NCI-H1436 (cell line): ENCODE results near the gene COX6A1.

Experiments
- DNase-seq: peaks from one replicate; lab custom pipeline; 2025; lab: John Stamatoyannopoulos, UW

COX6A1 gene

DNA sequence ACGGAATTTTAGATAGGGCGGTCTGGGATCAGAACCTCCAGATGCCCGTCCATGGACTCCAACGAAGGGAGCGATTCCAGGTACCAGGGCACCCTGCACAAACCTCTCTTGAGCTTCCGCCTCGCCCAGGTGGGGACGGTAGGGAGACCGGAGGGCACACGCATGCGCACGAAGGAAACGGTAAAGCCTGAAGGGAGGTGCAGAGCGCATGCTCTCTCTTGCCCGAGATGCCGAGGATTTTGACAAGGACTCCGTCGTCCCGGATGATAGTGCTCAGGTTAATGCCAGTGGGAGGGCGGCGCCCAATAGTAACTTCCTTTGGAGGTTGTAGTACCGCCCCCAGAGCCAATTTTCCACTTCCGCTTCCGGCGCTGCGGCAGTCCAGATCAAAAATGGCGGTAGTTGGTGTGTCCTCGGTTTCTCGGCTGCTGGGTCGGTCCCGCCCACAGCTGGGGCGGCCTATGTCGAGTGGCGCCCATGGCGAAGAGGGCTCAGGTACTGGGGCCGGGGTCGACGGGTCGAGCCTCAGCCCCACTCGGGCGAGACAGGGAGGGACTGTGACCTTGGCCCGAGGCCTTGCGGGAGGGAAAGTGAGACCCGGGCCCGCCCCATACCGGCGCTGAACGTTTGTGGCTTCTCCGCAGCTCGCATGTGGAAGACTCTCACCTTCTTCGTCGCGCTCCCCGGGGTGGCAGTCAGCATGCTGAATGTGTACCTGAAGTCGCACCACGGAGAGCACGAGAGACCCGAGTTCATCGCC is at the start of gene COX6A1:
TSS of gene COX6A1 (plus strand) at position 379 of the 760 bp plus-strand sequence. CDS start at position 393, 14 bp downstream.
- peak; percentile 99 for DNase-seq

DNA sequence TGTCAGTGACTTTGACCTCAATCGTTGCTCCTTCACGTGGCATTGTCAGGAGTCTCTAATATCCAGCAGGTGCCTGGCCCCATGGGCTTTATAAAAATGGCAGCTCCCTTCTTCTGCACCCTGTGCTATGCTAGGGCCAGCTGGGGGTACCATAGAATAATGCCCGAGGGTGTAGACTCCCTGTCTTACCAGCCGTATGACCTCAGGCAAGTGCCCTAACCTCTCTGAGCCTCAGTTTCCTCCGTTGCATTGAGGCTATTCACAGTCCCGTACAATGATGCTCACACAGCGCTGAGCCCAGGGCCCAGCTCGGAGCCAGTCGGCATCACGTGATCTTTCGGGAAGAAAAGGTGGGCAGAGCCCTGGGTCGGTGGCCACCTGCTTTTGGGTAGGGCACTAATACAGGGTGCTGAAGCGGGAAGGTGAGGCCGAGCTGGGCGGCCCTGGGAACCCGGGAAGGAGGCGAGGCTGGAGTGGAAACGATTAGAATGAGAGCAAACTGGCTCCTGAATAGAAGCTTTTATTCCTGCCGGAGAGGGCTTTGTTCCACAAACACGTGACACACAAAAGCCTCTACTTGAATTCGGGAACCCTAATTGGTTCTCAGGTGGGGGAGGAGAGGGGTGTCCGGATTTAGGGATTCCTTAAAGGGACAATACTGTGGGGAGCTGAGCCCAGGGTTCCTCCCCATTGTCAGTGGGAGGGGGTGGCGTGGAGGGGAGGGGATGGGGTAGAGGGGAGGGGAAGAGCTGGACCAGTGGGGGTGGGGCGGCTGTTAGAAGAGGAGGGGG is 49.0 kb upstream of the COX6A1 start:
- DNase-seq = peak; percentile 76

DNA sequence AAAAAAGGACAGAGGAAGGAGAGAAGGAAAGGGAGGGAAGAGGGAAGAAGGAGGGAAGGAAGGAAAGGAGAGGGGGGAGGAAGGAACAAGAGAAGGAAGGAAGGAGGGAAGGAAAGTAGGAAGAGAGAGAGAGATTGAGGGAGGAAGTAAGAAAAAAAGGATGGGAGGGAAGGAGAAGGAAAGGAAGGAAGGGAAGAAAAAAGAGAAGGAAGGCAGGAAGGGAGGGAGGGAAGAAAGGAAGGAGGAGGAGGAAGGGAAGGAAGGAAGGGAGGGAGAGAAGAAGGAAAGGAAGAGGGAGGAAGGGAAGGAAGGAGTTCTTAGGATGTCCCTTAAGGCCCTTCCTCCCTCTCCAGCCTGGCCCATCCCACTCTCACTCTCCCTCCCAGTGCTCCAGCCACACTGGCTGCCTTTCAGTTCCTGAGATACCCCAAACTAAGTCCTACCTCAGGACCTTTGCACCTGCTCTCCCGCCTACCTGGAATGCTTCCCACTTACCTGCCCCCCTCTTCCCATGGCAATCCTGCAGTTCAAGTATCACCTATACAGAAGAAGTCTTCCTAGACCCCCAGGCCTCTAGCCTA is 47.3 kb upstream of the COX6A1 start:
- DNase-seq = no peak

DNA sequence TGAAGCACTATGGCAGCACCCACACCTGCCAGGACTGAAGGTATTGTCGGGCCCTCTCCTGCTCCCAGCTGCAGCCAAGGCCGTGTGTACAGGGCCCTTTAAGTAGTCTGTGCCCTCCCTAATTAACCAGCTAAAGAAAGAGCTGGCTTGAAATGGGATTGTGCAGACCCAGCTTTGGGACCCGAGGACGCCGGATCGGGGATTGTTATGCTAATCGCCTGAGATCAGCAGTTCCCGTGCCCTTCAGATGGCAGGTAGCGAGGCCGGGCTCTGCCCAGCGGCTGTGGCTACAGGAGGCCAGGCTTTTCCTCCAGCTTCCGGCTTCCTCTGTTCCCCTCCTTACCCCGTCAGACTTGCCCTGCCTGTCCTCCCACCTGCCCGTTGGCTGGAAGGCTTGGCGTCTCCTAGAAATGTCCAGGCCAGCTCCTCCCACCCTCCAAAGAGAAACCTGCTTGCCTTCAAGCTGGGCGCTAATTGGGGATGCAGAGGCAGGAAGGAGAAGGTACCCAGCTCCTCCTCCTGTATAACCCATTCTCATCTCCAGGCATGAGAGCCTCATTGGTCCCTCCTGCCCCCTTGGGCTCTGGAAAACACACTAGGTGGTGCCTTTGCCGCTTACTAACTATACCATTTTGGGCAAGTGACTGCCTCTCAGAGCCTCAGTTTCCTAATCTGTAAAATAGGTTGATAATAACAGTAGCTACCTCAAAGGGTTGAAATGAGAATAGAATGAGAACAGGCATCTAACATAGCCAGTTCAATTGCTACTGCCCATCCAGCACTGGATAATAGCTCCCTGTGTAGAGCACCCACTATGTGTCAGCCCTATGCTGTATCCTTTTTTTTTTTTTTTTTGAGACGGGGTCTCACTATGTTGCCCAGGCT is 43.2 kb upstream of the COX6A1 start:
- DNase-seq = peak; percentile 48

DNA sequence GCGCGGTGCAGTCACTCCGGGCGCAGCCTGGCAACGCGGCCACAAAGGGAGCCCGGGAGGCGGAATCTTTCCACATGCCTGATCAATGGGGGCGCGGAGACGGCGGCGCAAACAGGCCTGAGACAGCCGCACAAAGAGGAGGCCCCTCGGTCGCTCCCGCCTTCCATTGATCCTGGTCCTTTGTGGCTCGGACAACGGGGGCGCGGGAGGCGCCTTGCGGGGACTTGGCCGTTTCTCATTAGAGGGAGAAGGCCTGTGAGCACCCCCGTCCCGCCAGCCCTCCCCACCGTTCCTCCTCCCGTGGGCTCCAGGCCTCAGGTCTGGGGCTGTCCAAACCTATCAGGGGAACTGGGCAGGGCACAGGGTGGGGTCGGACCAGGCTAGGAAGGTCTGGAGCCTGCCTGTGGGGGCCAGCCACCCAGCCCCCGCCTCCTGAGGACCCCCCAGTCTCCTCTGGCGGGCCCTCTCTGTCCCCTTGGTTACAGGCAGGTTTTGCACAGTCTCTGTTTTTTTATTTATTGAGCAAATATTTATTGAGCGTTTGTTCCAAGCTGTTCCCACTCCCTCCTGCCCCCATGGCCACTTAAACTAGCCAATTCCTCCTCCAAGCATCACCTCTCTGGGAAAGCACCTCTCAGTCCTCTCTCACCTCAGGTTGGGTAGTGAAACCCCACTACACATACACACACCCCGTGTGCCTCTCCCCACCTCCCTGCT is 39.9 kb upstream of the COX6A1 start:
- no peak for DNase-seq

DNA sequence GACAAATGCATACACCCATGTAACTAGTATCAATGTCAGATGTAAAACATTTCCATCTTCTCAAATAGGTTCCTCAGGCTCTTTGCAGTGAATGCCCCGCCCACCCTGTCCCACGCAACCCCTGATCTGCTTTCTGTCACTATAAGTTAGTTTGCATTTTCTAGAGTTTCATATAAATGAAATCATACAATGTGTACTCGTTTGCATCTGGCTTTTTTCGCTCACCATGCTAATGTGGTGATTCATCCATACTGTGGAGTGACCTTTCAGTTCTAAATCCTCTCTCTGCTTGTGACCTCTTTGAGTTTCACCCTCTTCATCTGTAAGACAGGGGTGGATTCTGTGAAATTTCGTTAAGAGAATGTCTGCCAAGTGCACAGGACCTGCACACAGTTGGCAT is 38.4 kb upstream of the COX6A1 start:
- DNase-seq = no peak

DNA sequence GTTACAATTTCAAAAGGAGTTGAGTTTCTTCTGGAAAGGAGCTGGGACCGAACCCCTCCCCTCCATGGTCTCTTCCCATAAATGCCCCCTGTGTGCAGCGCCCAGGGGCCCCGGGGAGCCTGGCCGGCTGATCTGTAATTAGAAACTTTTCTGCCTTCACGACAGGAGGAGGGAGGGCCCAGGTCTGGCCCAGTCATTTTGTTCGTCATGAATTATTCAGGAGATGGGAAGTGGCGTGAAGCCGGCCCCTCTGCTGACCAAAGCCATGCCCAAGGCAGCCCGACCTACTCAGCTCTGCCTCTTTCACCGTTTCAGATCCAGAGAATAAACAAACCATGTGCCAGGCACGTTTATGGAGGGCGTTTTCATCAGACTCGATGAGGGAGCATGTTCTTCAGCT is 35.7 kb upstream of the COX6A1 start:
- DNase-seq = no peak

DNA sequence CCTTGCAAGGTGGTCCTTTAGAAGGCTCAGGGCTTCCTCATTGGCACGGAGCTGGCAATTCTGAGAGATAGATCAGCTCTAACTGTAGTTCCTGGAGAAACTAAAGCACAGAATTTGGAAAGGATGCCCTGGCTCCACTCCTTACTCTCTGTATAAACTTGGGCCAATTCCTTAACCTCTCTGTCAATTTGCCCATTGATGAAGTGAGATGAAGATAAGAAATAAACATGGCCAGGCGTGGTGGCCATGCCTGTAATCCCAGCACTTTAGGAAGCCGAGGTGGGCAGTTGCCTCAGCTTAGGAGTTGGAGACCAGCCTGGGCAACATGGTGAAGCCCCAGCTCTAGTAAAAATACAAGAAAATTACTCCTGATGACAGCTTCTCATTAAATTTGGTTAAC is 34.0 kb upstream of the COX6A1 start:
- no peak for DNase-seq

DNA sequence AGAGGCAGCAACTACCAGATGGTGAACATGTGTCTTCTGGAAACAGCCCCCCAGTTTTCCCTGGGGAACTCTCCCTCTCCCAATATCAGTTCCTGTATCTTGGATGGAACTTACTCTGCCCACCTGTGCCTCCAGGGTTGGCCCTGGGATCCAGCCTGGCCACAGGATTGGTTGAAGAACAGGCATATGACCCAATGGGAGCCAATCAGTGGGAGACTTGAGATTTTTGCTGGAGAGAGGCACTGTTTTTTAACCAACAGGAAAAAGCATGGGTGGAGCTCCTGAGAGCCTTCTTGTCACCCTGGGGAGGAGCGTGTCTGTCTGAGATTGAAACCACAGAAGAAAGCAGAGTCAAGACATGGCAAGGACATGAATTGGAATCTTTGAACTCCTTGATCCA is 33.6 kb upstream of the COX6A1 start:
- no peak for DNase-seq

DNA sequence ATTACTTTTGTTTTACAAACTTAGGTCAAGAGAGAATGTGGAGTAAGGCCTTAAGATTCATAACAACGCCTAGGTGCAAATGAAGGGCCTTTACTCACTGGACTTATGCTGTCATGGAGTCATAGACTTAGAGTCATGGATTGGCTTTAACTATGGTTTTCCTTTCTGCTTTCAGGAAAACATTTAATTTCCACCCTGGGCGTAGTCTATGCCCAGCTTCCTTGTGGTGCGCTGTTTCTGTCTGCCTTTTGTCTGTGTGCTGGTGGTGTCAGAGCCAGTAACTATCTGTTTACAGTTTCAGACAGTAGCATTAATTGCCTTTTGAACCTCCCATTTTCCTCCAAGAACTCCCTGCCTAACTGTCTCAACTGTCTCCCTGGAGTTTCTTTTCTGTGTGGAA is 31.8 kb upstream of the COX6A1 start:
- DNase-seq = no peak

DNA sequence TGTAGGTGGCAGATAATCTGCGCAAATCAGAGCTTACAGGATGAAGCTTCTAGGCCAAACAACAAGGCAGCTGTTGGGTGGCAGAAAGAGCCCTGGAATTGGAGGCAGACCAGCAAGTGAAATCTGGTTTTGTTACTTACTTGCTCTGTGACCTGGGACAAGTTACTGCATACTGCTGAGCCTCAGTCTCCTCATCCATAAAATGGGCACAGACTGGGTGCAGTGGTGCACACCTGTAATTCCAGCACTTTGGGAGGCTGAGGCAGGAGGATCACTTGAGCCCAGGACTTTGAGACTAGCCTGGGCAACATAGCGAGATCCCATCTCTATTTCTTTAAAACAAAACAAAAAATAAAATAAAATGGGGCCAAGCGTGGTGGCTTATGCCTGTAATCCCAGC is 31.4 kb upstream of the COX6A1 start:
- DNase-seq = no peak

DNA sequence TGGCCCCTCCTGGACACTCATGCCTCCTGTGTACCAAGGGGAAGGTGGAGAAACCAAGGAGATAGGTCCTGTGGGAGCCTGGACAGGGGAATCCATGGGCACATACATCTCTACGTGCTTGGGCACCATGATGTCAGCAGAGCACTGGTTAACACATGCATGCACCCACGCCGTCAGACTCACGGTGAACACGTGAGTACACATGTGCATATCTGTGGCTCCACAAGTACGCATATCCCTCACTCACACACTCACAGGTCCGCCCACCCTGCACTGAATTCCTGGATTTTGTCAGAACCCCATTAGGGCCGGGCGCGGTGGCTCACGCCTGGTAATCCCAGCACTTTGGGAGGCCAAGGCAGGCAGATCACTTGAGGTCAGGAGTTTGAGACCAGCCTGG is 29.1 kb upstream of the COX6A1 start:
- no peak for DNase-seq

DNA sequence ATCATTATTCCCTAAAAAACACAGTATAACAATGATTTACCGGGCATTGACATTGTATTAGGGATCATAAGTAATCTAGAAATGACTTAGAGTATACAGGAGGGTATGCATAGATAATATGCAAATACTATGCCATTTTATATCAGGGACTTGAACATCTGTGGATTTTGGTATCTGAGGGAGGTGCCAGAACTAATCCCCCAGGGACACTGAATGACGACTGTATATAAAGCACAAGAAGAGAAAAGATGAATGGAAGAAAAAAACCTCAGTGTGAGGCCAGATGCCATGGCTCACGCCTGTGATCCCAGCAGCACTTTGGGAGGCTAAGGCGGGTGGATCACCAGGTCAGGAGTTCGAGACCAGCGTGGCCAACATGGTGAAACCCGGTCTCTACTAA is 25.5 kb upstream of the COX6A1 start:
- DNase-seq = no peak

DNA sequence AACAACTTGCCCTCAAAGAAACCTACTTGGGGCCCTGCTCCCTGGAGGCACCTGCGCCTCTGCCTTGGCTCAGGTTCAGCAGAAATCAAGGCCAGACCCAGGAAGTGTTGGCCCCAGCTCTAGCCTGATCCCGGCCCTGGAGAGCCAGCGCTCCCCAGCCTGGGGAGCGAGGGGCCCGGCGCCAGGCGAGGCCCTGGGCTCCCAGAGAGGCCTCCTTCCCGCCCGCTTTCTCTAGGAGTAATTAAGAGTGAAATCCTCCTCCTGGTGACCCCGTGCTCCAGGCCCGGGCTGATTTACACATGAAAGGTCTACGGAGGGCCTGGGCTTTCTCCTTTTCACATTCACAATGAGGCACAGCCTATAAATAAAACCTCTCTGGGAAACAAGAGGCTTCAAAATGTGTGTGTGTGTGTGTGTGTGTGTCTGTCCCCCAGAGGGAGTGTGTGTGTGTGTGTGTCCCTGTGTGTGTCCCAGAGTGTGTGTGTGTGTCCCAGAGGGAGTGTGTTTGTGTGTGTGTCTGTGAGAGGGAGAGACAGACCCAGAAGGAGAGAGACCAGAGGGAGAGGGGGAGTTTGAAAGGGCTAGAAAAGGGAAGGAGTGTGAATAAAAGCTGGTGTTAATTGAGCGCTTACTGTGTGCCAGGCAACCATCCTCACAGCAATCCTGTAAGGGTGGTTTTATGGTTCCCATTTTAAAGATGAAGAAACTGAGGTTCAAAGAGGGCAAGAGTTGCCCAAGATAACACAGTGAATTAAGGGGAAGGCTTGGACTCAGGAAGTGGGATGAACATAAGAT is 23.8 kb upstream of the COX6A1 start:
- no peak for DNase-seq

DNA sequence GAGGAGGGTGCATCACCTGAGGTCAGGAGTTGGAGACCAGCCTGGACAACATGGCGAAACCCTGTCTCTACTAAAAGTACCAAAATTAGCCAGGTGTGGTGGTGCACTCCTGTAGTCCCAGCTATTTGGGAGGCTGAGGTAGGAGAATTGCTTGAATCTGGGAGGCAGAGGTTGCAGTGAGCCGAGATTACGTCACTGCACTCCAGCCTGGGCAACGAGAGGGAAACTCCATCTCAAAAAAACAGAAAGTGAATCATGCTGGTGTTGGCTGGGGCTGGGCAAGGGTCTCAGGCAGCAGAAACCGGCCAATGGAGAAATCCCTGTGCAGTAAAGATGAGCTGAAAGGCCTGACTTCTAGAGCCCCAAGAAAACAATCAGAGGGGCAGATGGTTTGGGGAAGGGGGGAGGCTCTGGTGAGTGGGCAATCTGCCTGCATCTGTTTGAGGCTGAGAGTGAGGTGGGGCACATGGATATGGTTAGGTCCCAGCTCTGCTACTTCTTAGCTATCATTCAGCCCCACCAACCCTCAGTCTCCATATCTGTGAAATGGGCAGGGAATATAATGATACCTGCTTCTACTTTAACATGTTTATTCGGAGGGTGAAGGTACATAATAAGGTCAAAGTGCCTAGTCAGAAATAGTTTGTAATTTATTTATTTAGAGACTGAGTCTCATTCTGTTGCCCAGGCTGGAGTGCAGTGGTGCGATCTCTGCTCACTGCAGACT is 21.3 kb upstream of the COX6A1 start:
- no peak for DNase-seq

DNA sequence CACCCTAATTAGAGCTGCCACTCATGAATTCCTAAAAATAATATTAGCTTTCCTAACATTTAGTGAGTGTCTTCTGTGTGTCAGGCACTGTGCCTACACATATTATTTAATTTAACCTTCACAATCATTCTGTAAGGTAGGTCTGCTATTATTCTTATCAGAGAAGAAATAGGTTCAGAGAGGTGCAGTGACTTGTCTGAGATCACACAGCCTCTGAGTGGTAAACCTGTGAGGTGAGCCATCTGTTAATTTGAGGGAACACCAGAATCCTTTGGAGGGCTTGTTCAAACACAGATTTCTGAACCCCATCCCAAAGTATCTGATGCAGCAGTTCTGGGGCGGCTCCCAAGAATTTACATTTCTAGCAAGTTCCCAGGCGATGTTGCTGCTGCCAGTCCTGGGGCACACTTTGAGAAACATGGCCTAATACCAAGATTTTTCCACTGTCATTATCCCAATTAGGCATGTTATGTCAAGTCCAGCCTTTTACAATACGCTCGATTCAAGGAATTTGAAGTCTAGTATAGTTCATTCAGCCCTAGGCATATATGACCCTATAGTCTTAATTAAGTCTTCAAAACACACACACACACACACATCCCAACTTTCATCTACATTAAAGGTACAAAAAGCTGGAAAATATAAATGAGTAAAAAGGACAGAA is 19.9 kb upstream of the COX6A1 start:
- DNase-seq = no peak

DNA sequence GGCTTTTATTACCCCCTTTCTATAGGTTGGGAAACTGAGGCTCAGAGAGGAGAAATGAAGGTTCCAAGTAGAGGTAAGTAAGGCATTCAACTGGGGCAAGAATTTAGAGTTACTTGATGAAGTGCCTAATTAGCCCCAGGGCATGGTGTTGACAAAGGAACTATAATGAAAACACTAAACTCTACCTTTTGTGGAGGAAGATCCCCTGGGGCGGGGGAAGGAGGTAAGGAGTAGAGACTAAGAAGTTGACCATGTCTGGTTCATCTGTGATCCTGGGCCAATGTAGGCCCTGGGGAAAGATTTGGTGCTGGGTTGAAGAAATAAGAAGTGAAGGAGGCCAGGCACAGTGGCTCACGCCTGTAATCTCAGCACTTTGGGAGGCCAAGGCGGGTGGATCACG is 16.2 kb upstream of the COX6A1 start:
- DNase-seq = no peak

DNA sequence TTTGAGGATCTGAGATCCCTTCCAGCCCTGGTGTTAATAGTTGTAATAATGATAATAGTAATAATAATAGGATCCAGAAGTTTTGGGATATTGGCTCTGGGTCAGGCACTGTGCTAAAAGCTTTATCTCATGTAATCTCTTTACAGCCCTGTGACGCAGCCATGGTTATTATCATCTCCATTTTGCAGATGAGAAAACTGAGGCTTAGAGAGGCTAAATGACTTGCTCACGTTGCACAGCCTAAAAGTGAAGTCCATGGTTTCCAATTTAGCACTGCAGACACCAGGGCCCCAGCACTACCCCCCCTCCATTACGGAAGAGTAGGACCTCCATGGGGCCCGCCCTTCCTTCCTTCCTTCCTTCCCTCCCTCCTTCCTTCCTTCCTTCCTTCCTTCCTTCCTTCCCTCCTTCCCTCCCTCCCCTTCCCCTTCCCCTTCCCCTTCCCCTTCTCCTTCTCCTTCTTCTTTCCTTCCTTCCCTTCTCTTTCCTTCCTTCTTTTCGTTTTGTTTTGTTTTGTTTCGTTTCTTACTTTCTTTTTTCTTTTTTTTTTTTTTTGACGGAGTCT is 14.9 kb upstream of the COX6A1 start:
- no peak for DNase-seq

DNA sequence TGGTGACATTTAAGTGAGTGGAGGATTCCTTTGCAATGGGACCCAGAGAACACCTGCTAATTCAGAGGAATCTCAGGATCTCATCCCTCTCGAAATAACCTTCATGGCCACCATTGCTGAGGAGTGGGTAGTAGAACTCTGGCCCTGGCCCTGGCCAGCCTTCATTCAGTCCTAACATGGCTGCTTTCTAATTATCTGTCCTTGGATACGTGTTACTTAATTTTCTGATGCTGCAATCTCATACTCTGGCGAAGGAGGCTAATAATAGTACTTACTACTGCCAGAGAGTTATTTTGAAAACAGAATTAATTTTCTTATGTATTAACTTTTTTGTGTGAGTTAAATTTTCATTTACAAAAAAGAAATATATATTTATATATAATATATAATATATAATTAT is 12.1 kb upstream of the COX6A1 start:
- no peak for DNase-seq
